GM18499 (cell line): ENCODE measurements around the gene CEP126.
"Not testable (repeated sequence)": the region's sequence is repeated elsewhere in the genome, so short reads cannot be mapped to it uniquely, and the experiment has no call there.

Source experiments
- ATAC-seq: cut with Tn5 transposase; IDR thresholded peaks from one replicate; pipeline ENCODE4 v1.9.1; 2021; ENCODE audit warnings: moderate number of reproducible peaks; ENCODE audit not compliant: insufficient read depth, unreplicated experiment

Gene CEP126

DNA sequence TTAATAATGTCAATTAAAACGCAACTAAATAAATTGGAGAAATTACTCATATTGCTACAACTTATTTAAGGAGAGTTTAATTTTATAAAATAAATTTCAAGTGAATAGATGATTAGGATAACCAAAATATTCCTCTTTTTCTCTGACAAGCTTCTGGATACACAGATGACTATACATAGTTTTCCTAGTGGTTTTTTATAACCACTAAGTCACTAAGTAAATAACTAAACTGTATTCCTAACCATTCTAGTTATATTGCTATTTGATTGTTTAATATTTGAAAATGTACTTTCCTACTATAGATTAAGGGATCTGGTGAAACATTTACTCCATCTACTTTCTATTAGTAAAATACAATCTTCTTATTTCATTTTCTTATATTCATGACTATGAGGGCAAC, 6.2 kb downstream of the CEP126 start:
- no peak for ATAC-seq

DNA sequence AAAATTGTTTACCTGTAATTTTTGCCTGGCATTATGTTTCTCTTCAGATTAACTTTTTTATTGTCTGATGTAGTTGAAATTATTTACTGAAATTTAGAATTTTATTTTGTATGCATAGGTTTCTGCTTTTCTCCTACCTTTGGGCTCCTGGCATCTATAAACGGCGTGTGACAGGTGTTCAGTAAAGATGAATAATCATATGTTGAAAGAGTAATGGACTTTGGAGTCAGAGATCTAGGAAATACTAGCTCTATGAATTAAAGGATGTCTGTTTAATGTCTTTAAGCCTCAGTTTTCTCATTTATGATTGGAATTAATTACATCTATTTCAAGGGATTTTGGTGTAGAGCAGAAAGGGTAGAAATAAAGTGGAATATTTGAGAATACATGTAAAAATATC, 8.7 kb downstream of the CEP126 start:
- ATAC-seq, result no peak

DNA sequence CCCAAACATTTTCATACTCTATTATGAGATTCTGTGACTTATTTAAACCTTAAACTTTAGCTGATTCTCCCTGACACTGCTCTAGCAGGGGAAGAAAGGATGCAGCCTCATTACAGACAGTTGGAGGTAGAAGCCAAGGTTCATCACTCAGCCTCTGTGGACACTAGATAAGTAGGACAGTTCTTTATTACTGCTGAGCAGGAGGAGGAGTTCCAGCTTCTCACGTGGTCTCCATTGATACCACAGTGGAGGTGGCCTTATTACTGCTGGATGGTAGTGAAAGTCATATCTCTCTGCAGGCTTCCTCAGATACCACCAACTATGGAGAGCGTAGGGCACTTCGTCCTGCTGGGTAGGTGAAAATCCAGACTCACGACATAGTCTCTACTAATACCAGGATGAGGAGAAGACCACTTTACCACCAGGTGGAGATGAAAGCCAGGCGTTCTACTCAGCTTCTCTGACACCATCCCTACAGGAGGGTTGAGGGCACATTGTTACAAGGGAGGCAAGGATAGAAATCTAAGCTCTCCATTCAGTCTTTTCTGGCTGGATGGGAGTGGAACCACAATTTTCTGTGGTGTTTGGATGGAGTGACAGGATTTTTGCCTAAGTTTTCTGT, 14.6 kb downstream of the CEP126 start:
- ATAC-seq, result no peak

DNA sequence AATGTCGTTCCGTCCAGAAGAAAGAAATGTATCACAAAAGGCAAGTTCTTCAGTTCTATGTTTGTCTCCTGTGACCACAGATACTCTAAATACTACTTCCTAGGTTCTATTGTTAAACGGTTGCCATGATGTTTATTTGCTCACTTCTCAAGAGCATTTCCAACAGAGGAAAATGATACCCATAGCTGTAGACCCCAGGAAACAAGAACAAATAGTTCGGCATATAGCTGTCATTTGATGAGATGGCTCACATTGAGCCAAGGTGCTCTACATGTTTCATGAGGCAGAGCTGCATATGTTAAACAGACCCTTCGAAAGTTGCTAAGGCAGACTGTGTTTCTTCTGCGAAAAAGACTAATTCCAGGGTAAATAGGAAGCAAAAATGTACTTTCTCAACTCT, 16.9 kb downstream of the CEP126 start:
- ATAC-seq, result no peak

DNA sequence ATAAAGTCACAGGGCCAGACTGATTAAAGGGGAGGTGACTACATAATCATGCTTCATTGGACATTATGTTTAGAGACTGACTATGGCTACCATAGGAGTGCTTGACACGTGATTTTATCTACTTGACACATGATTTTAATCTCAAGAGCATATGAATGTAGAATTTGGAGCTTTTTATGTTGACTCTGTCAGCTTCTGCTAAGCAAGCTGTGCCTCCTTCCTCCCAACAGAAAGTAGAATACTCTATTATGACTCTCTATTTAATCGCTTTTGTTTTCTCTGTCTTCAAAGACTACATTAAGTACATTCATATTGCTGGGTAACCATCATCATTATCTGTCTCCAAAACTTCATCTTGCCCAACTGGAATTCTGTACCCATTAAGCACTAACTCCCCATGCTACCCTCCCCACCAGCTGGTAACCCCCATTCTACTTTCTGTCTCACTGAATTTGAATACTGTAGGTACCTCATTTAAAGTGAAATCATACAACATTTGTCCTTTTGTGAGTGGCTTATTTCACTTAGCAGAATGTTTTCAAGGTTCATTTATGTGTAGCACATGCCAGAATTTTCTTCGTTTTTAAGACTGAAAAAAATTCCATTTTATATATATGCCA, 26.2 kb downstream of the CEP126 start:
- no peak for ATAC-seq

DNA sequence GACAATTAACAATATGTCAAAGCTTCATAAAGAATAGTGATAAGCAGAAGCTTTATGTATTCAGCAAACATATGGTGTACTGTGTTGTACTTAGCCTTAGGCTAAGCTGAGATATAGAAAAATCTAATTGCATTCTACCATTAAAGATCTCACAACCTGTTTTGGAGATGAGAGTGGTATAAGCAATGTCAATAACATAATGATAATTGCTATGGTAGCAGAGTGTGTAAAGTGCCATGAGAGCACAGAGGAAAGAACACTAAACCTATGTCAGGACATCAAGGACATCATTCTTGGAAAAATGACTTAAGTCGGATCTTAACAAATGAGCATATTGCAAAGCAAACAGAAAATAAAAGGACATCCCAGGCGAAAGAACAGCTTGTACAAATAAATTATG, 30.1 kb downstream of the CEP126 start:
- no peak for ATAC-seq

DNA sequence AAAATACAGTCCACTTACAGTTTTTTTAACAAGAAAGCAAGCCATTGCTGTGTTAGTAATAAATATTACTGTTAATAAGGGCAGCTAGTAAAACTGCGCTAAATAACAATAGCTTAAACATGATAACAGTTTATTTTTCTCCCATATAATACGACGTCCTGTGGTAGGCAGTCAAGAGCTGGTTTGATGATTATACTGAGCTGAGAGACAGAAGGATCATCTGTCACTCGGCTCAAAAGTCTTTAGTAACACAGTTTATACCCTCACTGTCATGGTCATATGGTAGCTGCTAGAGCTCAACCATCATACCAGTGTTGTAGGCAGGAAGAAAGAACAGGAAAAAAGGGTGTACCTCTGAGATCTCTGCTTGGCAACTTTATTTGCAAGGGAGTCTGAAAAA, 30.6 kb downstream of the CEP126 start:
- no peak for ATAC-seq

DNA sequence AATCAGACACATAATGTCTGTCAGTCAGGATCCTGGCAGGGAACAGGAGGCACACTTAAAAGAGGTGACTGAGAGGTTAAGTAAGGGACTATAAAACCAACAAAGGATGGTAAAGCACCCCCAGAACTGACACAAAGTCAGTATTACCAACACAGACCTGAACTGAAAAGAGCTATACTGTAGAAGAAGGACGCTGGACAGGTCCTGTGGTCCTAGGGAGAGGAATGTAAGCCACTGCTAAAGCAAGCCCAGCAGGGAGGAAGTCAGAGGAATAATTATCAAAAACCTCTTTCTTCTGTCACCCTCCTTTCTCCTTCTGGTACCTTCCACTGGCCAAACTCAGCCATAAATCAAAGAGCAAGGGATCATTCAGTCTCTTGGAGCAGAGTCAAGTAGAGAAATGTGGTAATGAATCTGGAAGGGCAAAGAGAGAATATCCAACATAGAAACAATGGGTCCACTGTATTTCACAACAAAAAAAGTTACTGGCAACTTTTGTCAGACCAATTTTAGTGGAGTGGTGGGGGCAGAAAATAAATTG, 34.9 kb downstream of the CEP126 start:
- no peak for ATAC-seq

DNA sequence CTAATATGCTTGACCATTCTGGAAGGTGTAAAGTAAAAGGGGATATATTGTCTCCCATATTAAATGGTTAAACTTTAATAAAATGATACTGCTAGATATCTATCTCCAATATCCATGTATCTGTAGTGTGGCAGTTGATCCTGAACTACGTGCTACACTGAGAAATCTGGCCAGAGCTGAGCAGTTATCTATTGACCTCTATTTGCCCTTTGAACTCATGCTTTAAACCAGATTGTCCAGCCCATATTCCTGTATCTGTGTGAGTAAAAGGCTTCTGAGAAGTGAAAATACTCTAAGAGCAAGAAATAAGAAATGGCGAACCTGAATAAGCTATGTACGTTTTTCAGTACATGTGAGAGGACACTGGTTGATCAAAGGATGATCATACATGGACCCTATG, 40.5 kb downstream of the CEP126 start:
- ATAC-seq, result no peak

DNA sequence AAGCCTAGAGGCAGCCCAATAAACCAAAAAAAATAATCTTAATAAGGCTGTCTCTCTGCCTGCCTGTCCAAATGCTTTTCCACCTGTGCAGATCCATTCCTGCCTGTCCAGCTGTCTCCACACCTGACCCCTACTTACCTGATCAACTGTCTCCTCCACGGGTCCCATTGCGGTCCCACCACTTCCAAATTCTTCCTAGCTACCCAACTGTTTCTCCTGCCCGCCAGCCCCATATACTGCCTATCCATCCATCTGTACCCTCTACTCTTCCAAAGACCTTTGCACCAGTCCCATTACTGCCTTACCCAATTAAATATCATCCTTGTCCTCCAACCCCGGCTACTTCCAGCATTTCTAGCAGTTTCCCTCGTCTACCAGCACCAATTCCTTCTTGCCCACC, 40.9 kb downstream of the CEP126 start:
- ATAC-seq, result no peak

DNA sequence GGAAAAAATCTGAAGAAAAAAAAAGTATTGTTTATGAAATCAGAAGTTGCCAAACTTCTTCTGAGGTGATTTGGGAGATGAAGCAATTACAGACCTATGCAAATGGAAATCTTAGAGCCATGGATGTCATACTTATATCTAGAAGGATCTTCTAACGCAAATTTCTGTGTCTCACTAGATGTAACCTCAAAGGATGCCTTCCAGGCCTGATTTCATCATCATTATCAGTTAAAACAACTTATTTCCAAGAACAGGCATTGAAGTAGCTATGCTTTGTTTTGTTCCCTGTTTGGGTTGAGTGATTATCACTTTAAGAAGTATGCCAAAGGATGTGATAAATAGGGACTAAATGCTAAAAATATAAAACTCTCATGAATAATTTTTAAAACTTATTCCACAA, 45.4 kb downstream of the CEP126 start:
- ATAC-seq, result no peak

DNA sequence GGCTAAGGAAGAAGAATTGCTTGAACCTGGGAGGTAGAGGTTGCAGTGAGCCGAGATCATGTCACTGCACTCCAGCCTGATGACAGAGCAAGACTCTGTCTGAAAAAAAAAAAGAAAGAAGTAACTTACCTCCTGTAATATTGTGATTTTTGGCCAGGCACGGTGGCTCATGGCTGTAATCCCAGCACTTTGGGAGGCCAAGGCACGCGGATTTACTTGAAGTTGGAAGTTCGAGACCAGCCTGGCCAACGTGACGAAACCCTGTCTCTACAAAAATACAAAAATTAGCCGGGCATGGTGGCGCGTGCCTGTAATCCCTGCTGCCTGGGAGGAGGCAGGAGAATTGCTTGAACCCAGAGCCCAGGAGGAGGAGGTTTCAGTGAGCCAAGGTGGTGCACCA, 49.4 kb downstream of the CEP126 start:
- not testable (repeated sequence) for ATAC-seq

DNA sequence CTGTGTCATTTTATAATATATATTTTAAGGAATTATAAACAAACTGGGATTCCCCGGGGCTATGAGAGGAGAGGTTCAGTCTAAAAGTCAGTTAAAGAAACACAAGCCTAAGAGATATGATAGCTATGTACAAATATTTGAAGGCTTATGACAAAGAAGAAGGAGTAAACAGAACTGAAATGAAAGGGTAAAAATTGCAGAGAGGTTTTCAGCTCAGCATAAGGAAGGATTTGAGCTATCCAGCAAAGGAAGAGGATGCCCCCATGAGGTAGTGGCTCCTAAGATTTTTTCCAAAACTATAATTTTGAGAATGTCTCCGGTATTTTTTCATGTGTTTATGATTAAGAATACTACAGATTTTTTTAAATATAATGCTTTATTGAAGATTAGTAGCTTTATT, 59.4 kb downstream of the CEP126 start:
- no peak for ATAC-seq

DNA sequence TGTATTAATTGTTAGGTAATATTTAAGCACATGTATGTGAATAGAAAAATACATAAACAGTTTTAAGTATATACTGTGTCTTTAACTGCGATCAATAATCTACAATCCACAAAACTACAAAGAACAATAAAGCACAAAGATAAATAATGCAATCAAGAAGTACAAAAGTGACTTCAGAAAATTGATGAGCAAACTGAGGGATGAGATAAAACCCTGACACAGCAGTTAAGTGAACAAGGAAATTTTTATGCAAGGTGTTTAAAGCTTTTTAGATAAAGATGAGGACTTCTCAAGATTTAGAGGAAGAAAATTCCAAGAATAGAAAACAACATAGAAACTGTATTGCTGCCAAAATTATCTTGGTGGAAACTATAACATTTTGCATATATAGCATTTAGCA, 60.0 kb downstream of the CEP126 start:
- no peak for ATAC-seq

DNA sequence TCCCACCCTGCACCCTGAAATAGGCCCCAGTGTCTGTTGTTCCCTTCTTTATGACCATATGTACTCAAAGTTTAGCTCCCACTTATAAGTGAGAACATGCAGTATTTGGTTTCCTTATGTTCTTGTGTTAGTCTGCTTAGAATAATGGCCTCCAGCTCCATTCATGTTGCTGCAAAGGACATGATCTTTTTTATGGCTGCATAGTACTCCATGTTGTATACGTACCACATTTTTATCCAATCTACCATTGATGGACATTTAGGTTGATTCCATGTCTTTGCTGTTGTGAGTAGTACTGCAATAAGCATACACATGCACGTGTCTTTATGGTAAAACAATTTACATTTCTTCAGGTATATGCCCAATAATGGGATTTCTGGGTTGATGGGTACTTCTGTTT, 60.9 kb downstream of the CEP126 start:
- no peak for ATAC-seq

DNA sequence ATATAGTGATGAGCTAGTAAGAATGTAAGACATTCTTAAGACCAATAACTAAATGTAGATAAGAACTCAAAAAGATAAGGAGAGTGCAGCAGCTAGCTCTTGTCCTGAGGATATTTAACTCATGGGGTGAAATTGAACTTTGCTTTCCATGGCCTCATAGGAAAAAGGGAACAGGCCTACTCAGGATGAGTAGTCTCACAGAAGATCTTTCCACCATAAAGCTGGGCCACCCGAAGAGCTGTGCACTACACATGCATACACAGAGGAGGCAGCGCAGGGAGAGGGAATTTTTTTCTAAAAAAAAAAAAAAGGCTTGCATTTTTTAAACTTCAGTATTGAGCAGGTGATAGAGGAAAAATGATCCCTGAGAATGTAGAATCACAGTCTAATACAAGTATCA, 72.6 kb downstream of the CEP126 start:
- ATAC-seq, result no peak

DNA sequence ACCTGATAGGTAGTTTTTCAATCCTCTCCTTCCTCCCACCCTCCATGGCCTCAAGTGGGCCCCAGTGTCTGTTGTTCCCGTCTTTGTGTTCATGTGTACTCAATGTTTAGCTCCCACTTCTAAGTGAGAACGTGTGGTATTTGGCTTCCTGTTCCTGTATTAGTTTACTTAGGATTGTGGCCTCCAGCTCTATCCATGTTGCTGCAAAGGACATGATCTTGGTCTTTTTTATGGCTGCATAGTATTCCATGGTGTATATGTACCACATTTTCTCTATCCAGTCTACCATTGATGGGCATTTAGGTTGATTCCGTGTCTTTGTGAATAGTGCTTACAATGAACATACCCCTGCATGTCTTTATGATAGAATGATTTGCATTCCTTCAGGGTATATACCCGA, 78.4 kb downstream of the CEP126 start:
- no peak for ATAC-seq

DNA sequence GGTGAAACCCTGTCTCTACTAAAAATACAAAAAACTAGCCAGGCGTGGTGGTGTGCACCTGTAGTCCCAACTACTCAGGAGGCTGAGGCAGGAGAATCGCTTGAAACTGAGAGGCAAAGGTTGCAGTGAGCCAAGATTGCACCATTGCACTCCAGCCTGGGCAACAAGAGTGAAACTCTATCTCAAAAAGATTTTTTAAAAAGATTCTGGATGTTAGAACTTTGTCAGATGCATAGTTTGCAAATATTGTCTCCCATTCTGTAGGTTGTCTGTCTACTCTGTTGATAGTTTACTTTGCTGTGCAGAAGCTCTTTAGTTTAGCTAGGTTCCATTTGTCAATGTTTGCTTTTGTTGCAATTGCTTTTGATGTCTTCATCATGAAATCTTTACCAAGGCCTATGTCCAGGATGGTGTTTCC, 79.3 kb downstream of the CEP126 start:
- not testable (repeated sequence) for ATAC-seq

DNA sequence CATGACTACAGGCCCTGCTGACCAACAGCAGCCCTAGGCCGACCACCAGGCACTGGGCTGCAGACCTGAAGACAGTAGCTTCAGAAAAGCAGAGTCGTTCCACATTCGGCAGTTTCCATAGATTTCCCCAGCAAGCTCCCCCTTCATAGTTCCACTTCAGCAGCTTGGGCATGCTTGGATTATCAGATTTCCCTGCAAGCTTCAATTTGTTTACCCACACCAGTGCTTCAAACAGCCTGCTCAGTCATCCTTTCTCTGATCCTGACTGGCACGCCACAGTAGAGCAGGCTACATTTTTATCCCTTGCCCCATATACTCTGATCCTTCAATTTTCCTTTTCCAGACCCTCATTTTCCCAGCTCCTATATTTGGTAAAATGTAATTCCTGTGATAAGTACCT, 81.3 kb downstream of the CEP126 start:
- ATAC-seq, result no peak

DNA sequence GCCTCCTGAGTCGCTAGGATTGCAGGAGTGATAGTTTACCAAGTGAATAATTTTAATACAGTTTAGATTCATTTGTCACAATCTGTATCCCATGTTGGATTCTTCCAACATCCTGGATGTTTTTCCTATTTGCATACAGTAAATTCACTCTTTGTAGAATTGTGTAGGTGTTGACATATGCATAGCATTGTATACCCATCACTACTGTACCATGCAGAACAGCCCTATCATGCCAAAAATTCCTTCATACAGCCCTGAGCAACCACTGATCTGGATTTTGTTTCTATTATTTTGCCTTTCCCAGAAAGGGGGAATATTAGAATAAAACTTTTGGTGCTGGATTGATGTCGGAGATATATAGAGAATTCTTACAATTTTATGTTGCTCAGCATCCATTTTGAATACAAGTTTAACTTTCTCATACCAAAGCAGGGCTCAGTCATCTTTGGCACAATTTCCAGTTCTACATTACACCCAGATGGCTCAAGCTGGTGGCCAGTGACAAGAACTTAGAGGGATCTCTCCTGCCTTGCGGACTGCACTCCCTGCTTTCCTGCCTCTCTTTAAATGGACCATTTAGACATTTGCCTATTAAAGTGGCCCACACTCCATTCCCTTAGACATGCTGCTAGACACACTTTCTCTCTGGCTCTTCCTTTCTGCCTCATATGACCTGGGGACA, 87.0 kb downstream of the CEP126 start:
- no peak for ATAC-seq

DNA sequence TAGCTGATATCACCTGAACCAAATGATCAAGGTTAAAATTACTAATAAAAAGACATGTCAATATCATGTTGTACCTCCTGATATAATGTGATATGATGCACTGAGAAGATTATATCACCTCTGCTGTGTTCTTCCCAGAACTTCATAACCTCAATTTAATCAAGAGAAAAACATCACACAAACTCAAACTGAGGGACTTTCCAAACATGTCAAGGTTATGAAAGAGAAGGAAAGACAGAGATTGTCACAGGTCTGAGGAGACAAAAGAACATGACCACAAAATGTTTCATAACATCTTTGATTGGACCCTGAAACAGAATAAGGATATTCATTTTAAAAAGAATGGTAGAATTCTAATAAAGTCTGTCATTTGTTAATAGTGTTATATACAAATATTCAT, 89.4 kb downstream of the CEP126 start:
- ATAC-seq, result no peak

DNA sequence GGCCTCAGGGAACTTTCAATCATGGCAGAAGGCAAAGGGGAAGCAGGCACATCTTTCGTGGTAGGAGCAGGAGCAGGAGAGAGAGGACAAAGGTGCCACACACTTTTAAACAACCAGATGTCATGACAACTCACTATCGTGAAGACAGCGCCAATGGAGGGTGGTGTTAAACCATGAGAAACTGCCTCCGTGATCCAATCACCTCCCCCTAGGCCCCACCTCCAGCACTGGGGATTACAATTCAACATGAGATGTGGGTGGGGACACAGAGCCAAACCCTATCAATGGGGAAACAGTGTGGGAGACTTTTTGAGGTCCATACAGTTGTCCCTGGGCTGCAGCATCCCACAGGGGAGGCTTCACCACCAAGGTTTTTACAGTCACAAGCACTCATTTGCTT, 90.5 kb downstream of the CEP126 start:
- ATAC-seq, result no peak
